Renal cortex interstitium (tissue), 11 donors: ENCODE results near the gene CENPS. TPM values are rescaled to one million over a fixed set of nuclear protein-coding genes. Genes with fewer than 3 reads are reported as not detected.
"Not testable (repeated sequence)": the region's sequence is repeated elsewhere in the genome, so short reads cannot be mapped to it uniquely, and the experiment has no call there.

Experiments used
- DNase-seq, 11 donors: peaks; one replicate each; pipeline ENCODE4 v3.0.0-alpha.2; 2013; ENCODE audit warnings: low read depth in 9 of 11, low spot score in 4 of 11; ENCODE audit errors: extremely low read depth in 1 of 11
- polyA plus RNA-seq, 3 donors: library from polyadenylated mRNA; unstranded; fragments of 120-200 nt; gene quantifications; one replicate each; pipeline ENCODE4 v1.2.1, GENCODE V29; 2013; ENCODE audit not compliant: insufficient read length in 3 of 3

CENPS gene
- polyA plus RNA-seq, 3 donors: 34.0 to 39.2 (median 36.4) TPM

DNA sequence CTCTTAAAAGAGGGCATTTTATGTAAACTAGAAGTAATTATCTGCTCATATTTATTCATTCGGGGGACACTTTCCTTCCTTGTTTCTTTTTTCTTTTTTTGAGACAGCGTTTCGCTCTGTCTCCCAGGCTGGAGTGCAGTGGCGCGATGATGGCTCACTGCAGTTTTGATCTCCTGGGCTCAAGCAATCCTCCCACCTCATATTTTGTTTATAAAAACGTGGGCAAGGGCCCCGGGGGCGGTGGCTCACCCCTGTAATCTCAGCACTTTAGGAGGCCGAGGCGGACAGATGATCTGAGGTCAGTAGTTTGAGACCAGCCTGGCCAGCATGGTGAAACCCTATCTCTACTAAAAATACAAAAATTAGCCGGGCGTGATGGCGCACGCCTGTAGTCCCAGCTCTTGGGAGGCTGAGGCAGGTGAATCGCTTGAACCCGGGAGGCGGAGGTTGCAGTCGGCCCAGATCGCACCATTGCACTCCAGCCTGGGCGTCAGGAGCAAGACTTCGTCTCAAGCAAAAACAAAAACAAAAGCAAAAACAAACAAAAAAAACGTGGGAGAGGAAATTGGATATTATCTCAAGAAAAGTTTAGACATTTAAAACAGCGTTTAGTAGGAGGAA lies 43.0 kb downstream of the CENPS start:
- DNase-seq: peak in 1 of 11 donors; percentile 18

DNA sequence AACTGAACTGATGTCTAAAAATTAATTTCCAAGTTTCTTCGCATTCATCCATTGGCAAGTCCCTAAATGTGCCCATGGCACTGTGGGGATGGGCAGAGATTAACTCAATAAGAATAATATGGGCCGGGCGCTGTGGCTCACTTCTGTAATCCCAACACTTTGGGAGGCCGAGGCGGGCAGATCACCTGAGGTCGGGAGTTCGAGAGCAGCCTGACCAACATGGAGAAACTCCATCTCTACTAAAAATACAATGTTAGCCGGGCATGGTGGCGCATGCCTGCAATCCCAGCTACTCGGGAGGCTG lies 44.0 kb downstream of the CENPS start:
- DNase-seq: not testable (repeated sequence)

GRCh38 chr1:10474613-10475507 lies 44.6 kb downstream of the CENPS start, which contains the start of gene PEX14:
Gene PEX14 (plus strand): TSS chr1:10474950. CDS start chr1:10474967, 17 bp downstream.
- peak; percentile 65 to 90 (median 80) for DNase-seq

DNA sequence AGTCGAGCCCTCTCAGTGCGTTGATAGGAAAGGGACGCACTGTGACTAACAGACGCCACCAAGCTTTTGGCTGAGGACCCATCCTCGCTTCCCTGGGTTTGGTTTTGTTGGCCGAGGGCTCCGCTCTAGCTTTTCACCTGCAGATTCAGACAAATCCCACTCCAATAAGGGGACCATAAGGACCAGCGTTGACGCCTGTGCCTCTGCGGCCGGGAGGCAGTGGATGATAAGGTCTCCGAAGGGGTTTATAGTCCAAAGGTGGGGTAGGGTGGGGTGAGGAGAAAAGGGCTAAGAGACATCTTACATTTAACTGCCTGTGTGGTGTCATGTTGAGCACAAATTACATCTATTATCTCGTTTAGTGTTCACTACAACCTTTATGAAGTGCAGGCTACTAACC lies 45.3 kb downstream of the CENPS start:
- no peak for DNase-seq

DNA sequence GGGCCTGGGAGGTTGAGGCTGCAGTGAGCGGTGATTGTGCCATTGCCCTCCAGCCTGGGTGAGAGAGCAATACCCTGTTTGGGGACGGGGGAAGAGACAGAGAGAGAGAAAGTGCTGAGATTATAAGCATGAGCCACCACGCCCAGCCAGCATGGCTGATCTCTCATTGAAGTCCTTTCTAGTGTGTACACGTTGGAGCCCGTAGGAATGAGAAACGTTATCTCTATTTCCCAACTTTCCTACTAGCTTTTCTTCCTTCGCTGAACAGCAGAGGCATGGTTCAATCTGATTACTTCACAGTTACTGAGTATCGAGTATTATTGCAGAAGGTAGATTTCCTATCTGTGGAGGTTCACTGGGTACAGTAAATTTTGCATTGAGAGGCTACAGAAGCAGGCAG lies 49.1 kb downstream of the CENPS start:
- no peak for DNase-seq

DNA sequence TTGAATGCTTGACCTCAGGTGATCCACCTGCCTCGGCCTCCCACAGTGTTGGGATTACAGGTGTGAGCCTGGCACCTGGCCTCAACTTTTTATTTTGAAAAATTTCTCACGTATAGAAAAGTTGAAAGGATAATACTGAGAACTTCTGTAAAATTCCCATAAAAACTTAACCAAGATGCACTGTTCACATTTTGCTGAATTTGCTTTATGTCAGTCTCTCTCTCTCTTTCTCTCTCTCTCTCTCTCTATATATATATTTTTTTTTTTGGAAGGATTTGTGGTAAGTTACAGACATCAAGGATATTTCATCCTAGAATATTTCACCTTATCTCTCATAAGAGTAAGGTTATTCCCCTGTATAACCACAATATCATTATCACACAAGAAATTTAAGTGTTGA lies 50.4 kb downstream of the CENPS start:
- DNase-seq: no peak

- DNase-seq: no peak
Observed at GRCh38 chr1:10484521-10484920, 54.3 kb downstream of the CENPS start.

DNA sequence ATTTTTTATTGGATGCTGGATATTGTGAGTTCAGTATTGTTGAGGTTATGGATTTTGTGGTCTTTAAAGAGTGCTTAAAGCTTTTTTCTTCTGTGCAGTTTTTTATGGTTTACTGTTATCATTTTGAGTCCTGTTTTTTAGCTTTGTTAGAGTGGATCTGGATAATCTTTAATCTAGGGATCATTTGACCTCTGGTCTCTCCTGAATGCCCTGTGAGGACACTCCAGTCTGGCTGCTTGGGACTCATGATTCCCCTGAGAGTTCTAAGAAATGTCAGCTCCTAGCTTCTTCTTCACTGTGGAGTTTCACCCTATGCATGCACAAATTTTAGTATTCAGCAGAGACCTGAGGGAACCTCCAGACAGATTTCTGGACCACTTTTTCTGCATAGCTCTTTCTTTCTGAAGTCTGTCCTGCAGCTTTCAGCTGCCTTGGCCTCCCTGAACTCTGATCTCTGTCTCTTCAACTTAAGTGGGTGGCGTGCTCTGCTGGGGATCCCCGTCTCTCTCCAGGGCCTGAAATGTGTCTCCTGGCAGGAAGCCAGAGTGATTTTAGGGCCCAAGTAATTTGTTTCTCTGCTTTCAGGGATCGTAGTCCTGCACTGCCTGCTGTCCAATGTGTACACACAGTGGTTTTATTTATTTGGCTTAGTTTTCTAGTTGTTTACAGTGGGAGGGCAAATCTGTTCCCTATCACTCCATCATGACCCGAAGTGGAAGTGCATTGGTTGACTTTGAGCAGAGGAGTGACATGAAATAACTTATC lies 59.2 kb downstream of the CENPS start:
- DNase-seq: no peak

GRCh38 chr1:10490286-10490970 lies 60.2 kb downstream of the CENPS start:
- DNase-seq: no peak

Other genes with a start within 250 kb of the CENPS start
- gene KIF1B, start 219.9 kb upstream of the CENPS start, polyA plus RNA-seq: 10 to 100 TPM; 46.9 to 50.4 (median 47.3) TPM
- gene PGD, start 31.4 kb upstream of the CENPS start, polyA plus RNA-seq: 100 to 1,000 TPM; 168 to 220 (median 180) TPM
- 1 to 10 TPM; 1.3 to 2.1 (median 1.9) TPM for gene CORT, start 19.6 kb downstream of the CENPS start, polyA plus RNA-seq
- 10 to 100 TPM; 43.0 to 45.2 (median 45.2) TPM for gene DFFA, start 42.1 kb downstream of the CENPS start, polyA plus RNA-seq
- gene PEX14, start 44.5 kb downstream of the CENPS start, polyA plus RNA-seq: 10 to 100 TPM; 20.5 to 25.2 (median 24.7) TPM